GM21528 (cell line): Measurements from ENCODE around the gene ZFR2.

Experiments used
- ATAC-seq: cut with Tn5 transposase; IDR thresholded peaks from one replicate; pipeline ENCODE4 v1.9.1; 2021; ENCODE audit warnings: mild to moderate bottlenecking, moderate library complexity; ENCODE audit not compliant: unreplicated experiment, low FRiP score

The ZFR2 gene

GRCh38 chr19:3839941-3840340 lies 28.9 kb downstream of the ZFR2 start:
- ATAC-seq: no peak

- no peak for ATAC-seq
Measured at GRCh38 chr19:3838661-3839060, 30.2 kb downstream of the ZFR2 start.

- no peak for ATAC-seq
Measured at GRCh38 chr19:3837922-3838321, 30.9 kb downstream of the ZFR2 start.

GRCh38 chr19:3837332-3837731 lies 31.5 kb downstream of the ZFR2 start:
- no peak for ATAC-seq

GRCh38 chr19:3836887-3837286 lies 32.0 kb downstream of the ZFR2 start:
- ATAC-seq: no peak

- ATAC-seq: no peak
Measured at GRCh38 chr19:3835055-3835435, 33.8 kb downstream of the ZFR2 start.

GRCh38 chr19:3834349-3835054 lies 34.3 kb downstream of the ZFR2 start:
- ATAC-seq: no peak

GRCh38 chr19:3833578-3834348 lies 35.1 kb downstream of the ZFR2 start:
- ATAC-seq: no peak

GRCh38 chr19:3832001-3832400 lies 36.8 kb downstream of the ZFR2 start:
- ATAC-seq: no peak

GRCh38 chr19:3831601-3832000 lies 37.2 kb downstream of the ZFR2 start:
- no peak for ATAC-seq

GRCh38 chr19:3830621-3831589 lies 37.9 kb downstream of the ZFR2 start:
- no peak for ATAC-seq

- ATAC-seq: no peak
Measured at GRCh38 chr19:3827306-3827705, 41.5 kb downstream of the ZFR2 start.

GRCh38 chr19:3826163-3826562 lies 42.7 kb downstream of the ZFR2 start:
- no peak for ATAC-seq

- no peak for ATAC-seq
Measured at GRCh38 chr19:3825286-3825956, 43.4 kb downstream of the ZFR2 start.

GRCh38 chr19:3823350-3823713 lies 45.5 kb downstream of the ZFR2 start:
- ATAC-seq: no peak

GRCh38 chr19:3822683-3823349 lies 46.0 kb downstream of the ZFR2 start:
- ATAC-seq: no peak

GRCh38 chr19:3821857-3822364 lies 46.9 kb downstream of the ZFR2 start:
- ATAC-seq: no peak

GRCh38 chr19:3821156-3821555 lies 47.7 kb downstream of the ZFR2 start:
- ATAC-seq: no peak

GRCh38 chr19:3819989-3820388 lies 48.8 kb downstream of the ZFR2 start:
- ATAC-seq: no peak

GRCh38 chr19:3818918-3819317 lies 49.9 kb downstream of the ZFR2 start:
- no peak for ATAC-seq
